ENCODE results near the gene ENG. TPM values are rescaled to one million over a fixed set of nuclear protein-coding genes. Genes with fewer than 3 reads are reported as not detected.
"Not testable (repeated sequence)": the region's sequence is repeated elsewhere in the genome, so short reads cannot be mapped to it uniquely, and the experiment has no call there.

ENG gene
- total RNA-seq, 2 experiments from 2014 or later: 19.0 to 20.5 TPM

DNA sequence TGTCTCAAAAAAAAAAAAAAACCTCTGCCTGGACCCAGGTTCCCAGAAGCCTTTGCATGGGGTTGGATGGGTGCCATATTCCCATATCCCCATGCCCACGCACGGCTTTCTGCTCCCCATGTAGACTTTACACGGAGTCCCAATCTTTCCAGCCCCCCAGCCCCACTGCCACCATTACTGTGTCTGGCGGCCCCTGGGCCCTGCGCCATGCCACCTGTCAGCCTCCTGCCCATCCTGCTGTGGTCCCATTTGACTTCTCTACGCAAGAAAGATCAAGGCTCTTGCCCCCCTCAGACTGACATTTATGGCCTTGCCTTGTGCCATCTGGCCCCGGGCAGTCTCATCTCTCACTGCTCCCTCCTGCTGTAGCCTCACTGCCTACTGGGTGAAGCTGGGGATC, 29.5 kb upstream of the ENG start:
- CTCF ChIA-PET: interaction anchor here (0.6 to 3.0 kb wide), 2 partner anchors 14 to 470 kb away, joined by 3 to 11 read pairs; no protein-coding TSS in a partner anchor
- POLR2A ChIA-PET: no interaction called here

DNA sequence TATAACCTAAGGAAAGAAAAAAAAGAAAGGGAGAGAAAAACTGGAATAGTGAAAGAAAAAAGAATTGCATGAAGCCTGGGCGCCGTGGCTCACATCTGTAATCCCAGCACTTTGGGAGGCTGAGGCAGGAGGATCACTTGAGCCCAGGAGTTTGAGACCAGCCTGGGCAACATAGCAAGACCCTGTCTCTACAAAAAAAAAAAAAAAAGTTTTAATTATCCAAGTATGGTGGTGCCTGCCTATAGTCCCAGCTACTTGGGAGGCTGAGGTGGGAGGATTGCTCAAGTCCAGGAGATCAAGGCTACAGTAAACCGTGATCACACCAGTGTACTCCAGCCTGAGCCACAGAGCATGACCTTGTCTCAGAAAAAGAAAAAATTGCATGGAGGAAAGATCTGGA, 27.3 kb upstream of the ENG start:
- ChIA-PET POLR2A (interaction anchor here (0.6 kb wide), 1 partner anchor 54 kb away, joined by 7 read pairs; no protein-coding TSS in a partner anchor), CTCF (interaction anchor here (1.1 to 2.9 kb wide), 3 partner anchors 11 to 234 kb away, joined by 3 to 17 read pairs (median 4); no protein-coding TSS in a partner anchor)

DNA sequence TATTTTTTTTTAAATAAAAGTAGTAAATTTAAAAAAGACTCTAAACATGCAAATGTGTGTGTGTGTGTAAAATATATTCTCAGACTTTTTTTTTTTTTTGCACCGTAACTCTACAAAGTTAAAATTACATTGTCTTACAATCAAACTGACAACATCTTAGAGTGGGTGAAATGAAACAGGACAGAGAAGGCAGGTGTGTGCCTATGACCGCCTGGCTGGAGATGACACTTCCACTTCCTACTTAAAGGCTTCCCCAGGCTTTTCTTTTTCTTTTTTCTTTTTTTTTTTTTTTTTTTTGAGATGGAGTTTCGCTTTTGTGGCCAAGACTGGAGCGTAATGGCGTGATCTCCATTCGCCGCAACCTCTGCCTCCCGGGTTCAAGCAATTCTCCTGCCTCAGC, 25.7 kb upstream of the ENG start:
- CTCF ChIA-PET: interaction anchor here (0.7 kb wide), 2 partner anchors 13 to 34 kb away, joined by 3 to 4 read pairs; no protein-coding TSS in a partner anchor
- POLR2A ChIA-PET: no interaction called here

DNA sequence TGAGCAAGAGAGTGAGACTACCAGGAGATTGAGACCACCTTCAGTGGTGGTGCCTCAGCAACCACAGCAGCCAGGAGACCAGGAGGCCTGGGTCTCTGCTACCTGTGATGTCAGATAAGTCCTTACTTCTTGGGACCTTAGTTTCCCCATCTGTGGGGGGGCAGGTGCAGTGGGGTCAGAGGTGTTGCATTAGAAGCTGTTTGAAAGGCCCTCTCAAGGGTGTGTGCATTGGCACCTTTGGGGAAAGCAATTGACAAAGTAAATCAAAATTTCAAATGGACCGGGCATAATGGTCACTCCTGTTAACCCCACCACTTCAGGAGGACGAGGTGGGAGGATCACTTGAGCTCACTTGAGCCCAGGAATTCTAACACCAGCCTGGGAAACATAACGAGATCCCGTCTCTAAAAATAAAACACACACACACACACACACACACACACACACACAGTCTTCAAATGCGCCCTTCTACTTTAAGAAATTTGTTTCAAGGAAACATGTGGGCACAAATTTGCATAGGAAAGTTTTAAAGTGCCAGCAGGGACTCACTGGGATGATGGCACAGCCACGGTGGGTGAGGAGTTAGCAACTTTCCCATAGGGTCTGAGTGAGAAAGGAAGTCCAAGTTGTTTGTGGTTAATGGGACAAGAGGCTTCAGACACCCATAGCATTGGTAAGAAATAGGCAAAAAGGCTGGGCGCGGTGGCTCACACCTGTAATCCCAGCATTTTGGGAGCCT, 24.4 kb upstream of the ENG start:
- ChIA-PET CTCF (interaction anchor here (1.2 to 1.8 kb wide), 2 partner anchors 9 to 42 kb away, joined by 3 to 10 read pairs; no protein-coding TSS in a partner anchor), POLR2A (no interaction called here)

DNA sequence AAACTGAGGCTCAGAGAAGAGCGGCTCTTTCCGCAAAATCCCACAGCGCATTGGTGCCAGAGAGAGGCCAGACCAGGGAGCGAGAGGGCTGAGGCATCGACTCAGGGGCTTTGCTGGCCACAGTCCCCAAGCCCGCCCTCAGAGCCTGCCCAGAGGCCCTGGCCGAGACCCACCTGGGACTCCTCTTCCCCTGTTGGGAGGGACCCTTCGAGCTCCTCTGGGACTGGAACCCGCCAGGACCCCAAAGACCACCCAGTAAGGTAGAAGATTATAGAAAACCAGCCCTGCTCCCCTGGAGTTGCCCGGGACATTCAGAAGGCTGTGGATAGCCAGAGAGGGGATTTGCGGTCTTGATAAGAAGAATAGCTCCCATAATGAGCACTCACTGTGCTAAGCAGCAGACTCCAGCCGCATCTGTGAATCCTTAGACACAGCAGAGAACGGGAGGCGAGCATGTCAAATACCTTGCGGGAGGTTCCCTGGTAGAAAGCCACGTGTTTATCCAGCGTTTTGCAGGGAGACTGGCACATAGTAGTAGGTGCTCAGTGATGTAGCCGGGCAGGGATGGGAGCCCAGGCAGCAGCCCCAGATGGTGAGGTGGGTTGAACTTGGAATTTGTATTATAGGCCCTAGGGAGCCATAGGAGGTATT, 23.7 kb upstream of the ENG start:
- ChIA-PET CTCF (interaction anchor here (1.2 to 1.8 kb wide), 2 partner anchors 8 to 43 kb away, joined by 3 to 10 read pairs; no protein-coding TSS in a partner anchor), POLR2A (no interaction called here)

DNA sequence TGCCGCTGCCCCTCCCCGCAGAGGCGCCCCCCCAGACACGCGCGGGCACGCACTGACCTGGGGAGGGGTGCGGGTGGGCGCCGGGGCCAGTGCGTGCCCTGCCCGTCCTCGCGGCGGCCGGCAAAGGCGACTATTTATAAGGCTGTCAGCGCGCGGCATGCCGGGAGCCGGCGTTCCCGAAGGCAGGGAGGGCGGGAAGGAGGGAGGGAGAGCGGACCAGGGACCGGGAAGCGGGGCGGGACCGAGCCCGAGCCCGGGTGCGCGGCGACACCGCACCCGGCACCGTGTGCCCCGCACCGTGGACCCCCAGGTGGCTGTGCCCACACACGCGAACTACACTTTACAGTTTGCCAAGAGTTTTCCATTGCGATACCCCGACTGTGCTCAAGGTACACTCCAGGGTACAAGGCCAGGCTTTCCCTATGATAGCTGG, 23.1 kb upstream of the ENG start, which contains the start of gene AK1:
TSS of gene AK1 (minus strand) at position 110 of the 433 bp plus-strand sequence. CDS start 3,058 bp downstream, outside the sequence.
- ChIA-PET POLR2A (no interaction called here), CTCF (interaction anchor here (1.1 to 1.8 kb wide), 2 partner anchors 8 to 44 kb away, joined by 3 to 10 read pairs; no protein-coding TSS in a partner anchor)

DNA sequence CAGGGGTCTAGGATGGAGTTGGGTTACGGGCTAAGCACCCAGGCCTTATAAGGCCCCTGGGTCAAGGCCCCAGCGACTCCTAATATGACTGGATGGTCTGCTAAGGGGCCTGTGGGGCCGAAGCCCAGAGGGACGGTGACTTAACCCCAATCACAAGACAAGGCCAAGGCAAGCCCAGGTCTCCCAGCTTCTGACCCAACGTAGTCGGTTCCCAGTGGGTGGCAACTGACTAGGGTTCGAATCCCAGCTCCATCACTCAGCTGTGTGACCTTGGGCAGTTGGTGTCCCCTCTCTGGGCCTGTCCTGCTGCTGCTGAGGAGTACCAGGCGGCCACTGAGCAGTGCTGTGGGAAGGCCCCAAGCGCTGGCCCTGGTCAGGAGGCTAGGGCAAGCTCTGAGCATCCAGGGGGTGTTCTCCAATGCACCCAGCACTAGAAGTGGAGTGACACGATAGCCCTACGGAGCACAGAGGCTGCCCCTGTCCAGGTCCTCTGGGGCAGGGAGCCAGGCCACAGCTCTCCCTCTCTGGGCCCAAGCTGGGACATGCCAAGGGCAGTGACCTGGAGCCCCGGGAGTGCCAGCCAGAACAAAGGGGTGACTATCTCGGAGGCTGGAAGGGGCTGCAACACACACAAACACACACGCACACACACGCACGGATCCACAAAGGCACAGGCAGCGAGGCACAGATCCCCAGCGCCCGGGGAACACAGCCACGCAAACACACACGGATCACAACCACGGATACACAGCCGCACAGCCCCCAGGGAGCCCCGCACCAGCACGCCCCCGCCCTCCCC, 22.5 kb upstream of the ENG start:
- ChIA-PET POLR2A (no interaction called here), CTCF (interaction anchor here (1.1 to 1.3 kb wide), 2 partner anchors 21 to 44 kb away, joined by 3 read pairs; no protein-coding TSS in a partner anchor)

DNA sequence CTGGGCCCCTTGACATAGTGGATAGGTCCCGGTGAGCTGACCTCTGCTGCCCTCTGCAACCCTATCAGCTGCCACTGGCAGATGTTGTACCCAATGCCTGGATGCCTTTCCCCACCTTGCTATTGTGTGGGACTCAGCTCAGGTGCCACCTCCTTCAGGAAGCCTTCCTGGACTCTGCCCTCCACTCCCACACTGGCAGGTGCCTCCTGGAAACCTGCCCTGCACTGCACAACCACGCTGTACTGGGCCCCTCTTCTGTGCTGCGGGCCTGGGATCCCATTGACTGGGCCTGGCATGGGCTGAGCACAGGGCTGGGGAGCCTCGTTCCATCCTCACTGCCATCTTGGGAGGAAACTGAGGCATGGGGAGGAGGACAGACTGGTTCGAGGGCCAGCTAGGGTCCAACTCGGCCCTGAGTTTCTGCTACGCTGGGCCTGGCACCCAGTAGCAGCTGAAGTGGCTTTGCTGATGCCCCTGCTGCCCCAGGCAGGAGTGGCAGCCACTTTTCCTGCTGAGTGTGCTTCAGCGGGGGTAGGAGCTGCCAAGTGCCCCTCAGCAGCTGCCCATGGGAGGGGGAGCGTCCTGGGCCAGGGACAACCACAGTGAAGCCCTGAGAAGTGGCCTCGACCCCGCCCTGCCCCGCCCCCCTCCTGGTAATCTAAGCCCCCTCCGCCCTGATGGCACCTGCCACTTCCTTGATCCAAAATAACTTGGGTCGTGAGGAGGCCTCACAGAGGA, 21.7 kb upstream of the ENG start:
- POLR2A ChIA-PET: no interaction called here
- CTCF ChIA-PET: interaction anchor here (1.1 to 1.3 kb wide), 2 partner anchors 21 to 45 kb away, joined by 3 read pairs; no protein-coding TSS in a partner anchor

DNA sequence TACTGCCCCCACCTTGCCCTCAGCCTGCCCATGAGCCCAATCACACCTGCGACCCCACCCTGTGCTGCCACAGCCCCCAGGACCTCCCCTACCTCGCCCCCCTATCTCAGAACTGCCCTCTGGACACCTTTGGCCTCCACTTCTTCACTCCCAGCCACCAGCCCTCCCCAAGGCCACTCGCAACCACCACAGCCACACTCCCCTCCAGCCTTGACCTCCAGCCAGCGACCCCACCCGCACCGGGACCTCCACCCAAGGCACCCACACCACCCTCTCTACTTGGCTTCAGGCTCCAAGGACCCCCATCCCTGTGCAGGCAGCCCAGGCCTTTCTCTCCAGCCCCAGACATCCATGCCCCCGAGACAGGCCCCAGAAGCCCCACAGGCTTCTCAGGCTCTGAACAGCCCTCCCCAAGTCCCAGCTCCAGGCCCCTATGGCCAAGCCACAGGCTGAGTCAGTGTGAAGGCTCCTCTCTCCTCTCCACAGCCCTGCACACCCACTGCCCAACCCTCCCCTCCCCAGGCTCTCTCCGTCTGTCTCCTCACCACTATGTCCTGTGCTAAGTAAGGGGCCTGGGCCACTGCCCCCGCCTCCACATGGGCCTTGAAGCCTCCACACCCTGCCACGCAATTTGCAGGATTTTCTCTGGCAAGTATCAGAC, 21.0 kb upstream of the ENG start:
- ChIA-PET CTCF (no interaction called here), POLR2A (no interaction called here)

DNA sequence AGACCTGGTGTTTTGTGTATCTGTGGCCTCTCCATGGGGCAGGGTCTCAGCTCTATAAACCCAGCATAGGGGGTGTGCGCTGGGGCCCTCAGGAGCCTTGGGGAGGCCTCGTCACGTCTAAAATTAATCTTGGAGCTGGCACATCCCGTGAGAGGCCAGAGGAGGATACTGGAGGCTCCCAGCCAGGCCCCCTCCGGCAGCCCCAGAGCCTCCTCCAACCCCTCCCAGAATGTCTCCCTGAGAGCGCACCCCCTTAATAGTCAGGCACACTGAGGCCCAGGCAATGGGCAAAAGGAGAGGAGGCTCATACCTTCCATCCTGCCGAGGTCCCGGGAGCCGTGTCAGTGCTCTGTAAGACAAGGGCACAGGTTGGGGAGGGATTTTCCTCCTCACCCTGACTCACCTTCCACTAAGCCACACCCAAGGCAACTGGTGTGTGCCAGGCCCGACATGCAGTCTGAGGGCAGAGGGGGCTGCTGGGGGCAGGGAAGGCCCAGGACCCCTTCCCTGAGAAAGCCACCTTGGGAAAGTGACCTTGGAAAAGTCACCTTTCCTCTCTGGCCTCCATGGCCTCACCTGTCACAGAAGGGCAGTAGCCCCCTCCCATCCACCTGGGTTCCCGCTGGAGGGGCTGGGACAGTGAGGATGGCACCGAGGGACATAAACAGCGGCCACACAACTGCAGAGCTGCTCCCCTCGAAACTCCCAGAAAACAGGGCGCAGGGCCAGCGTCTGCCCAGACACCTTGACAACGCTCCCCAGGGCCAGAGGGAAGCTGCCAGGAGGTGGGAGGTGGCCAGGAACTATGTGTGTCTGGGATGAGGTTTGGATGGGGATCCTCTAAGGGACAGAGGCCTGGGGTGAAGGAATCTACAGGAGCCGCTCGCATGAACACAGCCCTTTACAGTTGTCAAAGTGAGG, 20.1 kb upstream of the ENG start:
- CTCF ChIA-PET: interaction anchor here (0.6 kb wide), 1 partner anchor 11 kb away, joined by 4 read pairs; no protein-coding TSS in a partner anchor
- POLR2A ChIA-PET: interaction anchor here (0.6 to 1.0 kb wide), 2 partner anchors 11 to 24 kb away, joined by 3 read pairs; no protein-coding TSS in a partner anchor

DNA sequence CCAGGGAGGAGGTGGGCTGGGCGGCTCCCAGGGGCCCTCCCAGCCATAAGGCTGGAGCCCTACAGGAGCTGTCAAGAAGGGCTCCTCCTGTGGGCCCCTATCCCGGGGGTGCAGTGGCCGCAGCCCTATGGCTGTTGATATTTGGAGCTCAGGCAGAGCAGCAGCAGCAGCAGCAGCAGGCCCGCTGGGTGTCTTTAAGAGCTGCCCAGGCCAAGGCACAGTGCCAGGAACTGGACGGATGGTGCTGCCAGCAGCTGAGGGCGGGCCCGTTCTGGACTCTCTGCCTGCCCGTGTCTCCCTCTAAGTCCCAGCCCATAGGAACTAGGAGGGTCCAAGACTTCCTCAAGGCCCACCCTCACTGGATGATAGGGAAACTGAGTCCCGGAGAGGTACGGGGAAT, 19.4 kb upstream of the ENG start:
- CTCF ChIA-PET: interaction anchor here (0.6 to 0.7 kb wide), 2 partner anchors 10 to 14 kb away, joined by 4 to 6 read pairs; no protein-coding TSS in a partner anchor
- POLR2A ChIA-PET: interaction anchor here (0.6 to 1.0 kb wide), 2 partner anchors 11 to 24 kb away, joined by 3 read pairs; no protein-coding TSS in a partner anchor

DNA sequence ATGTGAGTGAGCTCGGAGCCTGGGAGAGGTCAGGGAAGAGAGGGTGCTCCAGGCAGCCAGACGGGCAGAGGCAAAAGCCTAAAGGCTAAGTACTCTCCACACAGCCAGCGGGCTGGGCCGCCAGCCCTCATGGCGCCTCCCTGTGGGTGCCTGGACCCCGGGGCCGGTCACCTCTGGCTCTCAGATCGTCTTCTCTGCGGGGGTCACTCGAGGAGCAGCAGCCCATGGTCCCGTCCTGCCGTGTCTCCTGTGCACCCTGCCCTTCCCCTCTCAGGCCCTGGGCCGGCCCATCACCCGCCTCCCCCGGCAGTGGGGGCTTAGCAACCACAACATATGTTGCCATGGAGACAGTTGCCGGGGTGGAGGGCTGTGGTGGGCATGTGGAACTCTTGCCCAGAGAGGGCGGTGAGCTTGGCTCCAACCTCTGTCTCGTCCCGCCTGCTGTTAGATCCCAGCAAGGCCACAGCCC, 18.8 kb upstream of the ENG start:
- POLR2A ChIA-PET: interaction anchor here (1.0 kb wide), 1 partner anchor 12 kb away, joined by 3 read pairs; no protein-coding TSS in a partner anchor
- CTCF ChIA-PET: interaction anchor here (0.7 to 1.2 kb wide), 2 partner anchors 15 to 138 kb away, joined by 3 to 6 read pairs; partner anchors contain the start of gene TOR2A

DNA sequence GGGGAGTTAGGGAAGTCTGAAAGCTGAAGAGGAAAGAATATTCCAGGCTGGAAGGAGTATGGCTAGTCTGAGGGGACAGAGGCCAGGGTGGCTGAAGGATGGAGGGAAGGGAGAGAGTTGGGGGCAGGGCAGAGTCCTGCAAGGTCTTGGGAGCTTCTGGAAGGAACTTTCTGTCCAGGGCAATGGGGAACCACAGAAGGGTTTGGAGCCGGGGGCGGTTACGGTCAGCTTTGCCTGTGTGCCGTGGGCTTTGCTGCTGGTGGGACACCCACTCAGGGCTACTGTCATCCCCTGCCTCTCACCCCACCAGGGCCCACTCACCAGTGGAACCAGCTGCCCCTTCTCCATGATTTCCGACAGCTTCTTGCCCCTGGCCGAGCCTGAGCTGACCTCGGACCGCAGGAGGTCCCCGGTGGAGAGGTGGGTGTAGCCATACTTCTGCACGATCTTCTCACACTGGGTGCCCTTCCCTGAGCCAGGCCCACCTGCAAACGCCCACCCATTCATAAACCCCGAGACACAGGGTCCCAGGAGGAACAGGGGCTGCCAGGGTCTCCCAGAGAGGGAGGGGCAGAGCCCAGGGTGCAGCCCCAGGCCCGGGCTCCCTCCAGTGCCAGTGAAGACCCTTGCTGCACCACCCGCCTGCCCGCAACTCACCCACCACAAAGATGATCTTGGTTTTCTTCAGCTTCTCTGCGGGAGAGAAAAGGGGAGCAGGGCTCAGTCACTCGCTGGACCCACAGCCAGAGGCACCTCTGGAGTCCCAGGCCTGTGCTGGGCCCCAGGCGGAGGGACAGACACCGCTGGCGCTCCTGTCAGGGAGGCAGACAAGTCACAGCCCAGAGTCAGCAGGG, 18.1 kb upstream of the ENG start:
- CTCF ChIA-PET: interaction anchor here (0.7 to 6.4 kb wide), 3 partner anchors 49 to 138 kb away, joined by 3 to 38 read pairs (median 3); partner anchors contain the start of gene TOR2A
- POLR2A ChIA-PET: interaction anchor here (0.6 kb wide), 1 partner anchor 12 kb away, joined by 7 read pairs; no protein-coding TSS in a partner anchor

DNA sequence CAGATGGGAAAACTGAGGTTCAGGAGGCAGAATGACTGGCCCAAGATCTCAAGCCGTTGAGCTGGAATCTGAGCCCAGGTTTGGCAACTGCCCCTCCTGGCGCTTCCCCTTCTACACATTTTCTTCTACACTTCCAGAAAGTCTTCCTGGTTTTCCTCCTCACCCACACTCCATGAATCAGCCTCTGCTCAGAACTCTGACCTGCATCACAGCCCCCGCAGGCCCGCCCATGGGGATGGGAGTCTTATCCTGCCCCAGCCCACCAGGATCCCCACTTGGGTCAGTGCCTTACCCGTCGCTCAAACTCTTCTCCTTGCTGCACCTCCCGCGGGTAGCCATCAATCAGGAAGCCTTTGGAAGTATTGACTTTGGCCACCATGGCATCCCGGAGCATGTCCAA, 17.1 kb upstream of the ENG start:
- POLR2A ChIA-PET: no interaction called here
- CTCF ChIA-PET: interaction anchor here (0.6 to 6.4 kb wide), 6 partner anchors 10 to 918 kb away, joined by 3 to 38 read pairs (median 8); no protein-coding TSS in a partner anchor

DNA sequence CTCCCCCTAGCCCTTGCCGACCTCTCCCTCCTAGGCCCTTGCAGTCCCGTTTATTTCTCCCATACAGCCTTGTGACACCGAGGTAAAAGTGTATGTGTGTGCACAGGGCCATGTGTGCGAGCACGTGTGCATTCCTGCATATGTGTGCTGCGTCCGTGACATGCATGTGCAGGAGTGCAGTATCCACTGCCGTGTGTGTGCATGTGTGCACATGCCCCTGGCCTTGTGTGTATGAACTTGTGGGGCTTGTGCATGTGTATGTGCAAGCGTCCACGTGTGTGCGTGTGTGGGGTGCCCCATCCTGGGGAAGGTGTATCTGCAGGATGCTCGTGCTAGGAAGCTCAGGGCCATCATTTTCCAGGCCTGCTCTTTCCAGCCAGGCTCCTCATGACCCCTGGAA, 16.4 kb upstream of the ENG start:
- POLR2A ChIA-PET: no interaction called here
- CTCF ChIA-PET: interaction anchor here (1.0 to 6.4 kb wide), 8 partner anchors 9 to 294 kb away, joined by 3 to 38 read pairs (median 14); partner anchors contain the start of gene TOR2A

DNA sequence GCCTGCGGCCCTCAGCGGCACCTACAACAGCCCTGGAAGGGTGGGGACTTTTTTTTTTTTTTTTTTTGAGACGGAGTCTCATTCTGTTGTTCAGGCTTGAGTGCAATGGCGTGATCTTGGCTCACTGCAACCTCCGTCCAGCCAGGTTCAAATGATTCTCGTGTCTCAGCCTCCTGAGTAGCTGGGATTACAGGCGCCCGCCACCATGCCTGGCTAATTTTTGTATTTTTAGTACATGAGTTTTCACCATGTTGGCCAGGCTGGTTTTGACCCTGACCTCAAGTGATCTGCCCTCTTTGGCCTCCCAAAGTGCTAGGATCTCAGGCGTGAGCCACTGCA, 15.7 kb upstream of the ENG start:
- POLR2A ChIA-PET: not testable (repeated sequence)
- CTCF ChIA-PET: interaction anchor here (0.6 to 6.4 kb wide), 45 partner anchors 8 to 524 kb away, joined by 3 to 38 read pairs (median 6); partner anchors contain the start of genes ENG, PTRH1, ST6GALNAC4 and TOR2A
